PFSK-1 (cell line): ENCODE results near the gene CABLES2.

Source experiments
- POLR2AphosphoS5 ChIP-seq: IDR thresholded peaks from 2 replicates; pipeline ENCODE4 v1.6.1; 2012; ENCODE audit warnings: low read depth, mild to moderate bottlenecking, control low read depth, low read length, moderate library complexity
- TF ChIP-seq, protein P1 (sequence below), 2 experiments: IDR thresholded peaks; 2 replicates each; pipeline versions ENCODE4 v1.6.1 to v1.8.0; 2011 to 2012; ENCODE audit warnings: low read depth in 2 of 2, low read length in 2 of 2, control low read depth in 1 of 2, inconsistent platforms in 1 of 2, mild to moderate bottlenecking in 1 of 2, moderate library complexity in 1 of 2; ENCODE audit not compliant: insufficient read depth in 1 of 2

- TF ChIP-seq, protein P1, sequence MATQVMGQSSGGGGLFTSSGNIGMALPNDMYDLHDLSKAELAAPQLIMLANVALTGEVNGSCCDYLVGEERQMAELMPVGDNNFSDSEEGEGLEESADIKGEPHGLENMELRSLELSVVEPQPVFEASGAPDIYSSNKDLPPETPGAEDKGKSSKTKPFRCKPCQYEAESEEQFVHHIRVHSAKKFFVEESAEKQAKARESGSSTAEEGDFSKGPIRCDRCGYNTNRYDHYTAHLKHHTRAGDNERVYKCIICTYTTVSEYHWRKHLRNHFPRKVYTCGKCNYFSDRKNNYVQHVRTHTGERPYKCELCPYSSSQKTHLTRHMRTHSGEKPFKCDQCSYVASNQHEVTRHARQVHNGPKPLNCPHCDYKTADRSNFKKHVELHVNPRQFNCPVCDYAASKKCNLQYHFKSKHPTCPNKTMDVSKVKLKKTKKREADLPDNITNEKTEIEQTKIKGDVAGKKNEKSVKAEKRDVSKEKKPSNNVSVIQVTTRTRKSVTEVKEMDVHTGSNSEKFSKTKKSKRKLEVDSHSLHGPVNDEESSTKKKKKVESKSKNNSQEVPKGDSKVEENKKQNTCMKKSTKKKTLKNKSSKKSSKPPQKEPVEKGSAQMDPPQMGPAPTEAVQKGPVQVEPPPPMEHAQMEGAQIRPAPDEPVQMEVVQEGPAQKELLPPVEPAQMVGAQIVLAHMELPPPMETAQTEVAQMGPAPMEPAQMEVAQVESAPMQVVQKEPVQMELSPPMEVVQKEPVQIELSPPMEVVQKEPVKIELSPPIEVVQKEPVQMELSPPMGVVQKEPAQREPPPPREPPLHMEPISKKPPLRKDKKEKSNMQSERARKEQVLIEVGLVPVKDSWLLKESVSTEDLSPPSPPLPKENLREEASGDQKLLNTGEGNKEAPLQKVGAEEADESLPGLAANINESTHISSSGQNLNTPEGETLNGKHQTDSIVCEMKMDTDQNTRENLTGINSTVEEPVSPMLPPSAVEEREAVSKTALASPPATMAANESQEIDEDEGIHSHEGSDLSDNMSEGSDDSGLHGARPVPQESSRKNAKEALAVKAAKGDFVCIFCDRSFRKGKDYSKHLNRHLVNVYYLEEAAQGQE (IDR thresholded peaks at IDR 0.05; ENCODE audit: insufficient read depth in 1 of 2, low read depth in 2 of 2, low read length in 2 of 2) = no peak
- no peak for TF ChIP-seq POLR2AphosphoS5
Observed at GRCh38 chr20:62437496-62437895, 30.4 kb upstream of the CABLES2 start.
